Endodermal cell (in vitro differentiated cells): ENCODE data around the gene LAG3. TPM values are rescaled to one million over a fixed set of nuclear protein-coding genes. Genes with fewer than 3 reads are reported as not detected.
A peak's percentile ranks its signal among the peaks of the same experiment; 100 is the strongest.

Experiments
- DNase-seq: peaks from one replicate; pipeline ENCODE4 v3.0.0-alpha.2; 2017
- H3K27ac ChIP-seq: 2 replicates; pipeline ENCODE4 v1.5.1; 2013; ENCODE audit warnings: mild to moderate bottlenecking, low read depth, low read length, moderate library complexity
- H3K27me3 ChIP-seq: 2 replicates; pipeline ENCODE4 v1.6.1; 2013; ENCODE audit warnings: mild to moderate bottlenecking, low read length, moderate library complexity; ENCODE audit not compliant: insufficient read depth, control insufficient read depth, poor library complexity, severe bottlenecking
- H3K36me3 ChIP-seq: 2 replicates; pipeline ENCODE4 v1.7.0; 2013; ENCODE audit warnings: mild to moderate bottlenecking, low read length, moderate library complexity; ENCODE audit not compliant: control insufficient read depth, insufficient read depth
- H3K4me1 ChIP-seq: one replicate; pipeline ENCODE4 v1.7.0; 2013; ENCODE audit warnings: low read length; ENCODE audit not compliant: control insufficient read depth, insufficient read depth
- H3K4me3 ChIP-seq: 2 replicates; pipeline ENCODE4 v1.5.1; 2013; ENCODE audit warnings: mild to moderate bottlenecking, low read length, moderate library complexity
- H3K9ac ChIP-seq: 2 replicates; pipeline ENCODE4 v1.6.1; 2013; ENCODE audit warnings: mild to moderate bottlenecking, low read length, moderate library complexity; ENCODE audit not compliant: poor library complexity, severe bottlenecking; ENCODE audit errors: extremely low read depth
- H3K9me3 ChIP-seq: 2 replicates; pipeline ENCODE4 v1.6.1; 2013; ENCODE audit warnings: mild to moderate bottlenecking, low read length, moderate library complexity; ENCODE audit not compliant: control insufficient read depth
- H3K27ac Mint-ChIP-seq: 2 replicates; pipeline ENCODE4 v1.8.0; 2020; ENCODE audit warnings: mixed read lengths
- H3K27me3 Mint-ChIP-seq: 2 replicates; pipeline ENCODE4 v1.8.0; 2021; ENCODE audit warnings: mild to moderate bottlenecking, mixed read lengths; ENCODE audit not compliant: insufficient read depth
- H3K36me3 Mint-ChIP-seq: 2 replicates; pipeline ENCODE4 v1.8.0; 2020; ENCODE audit warnings: low read depth, mixed read lengths
- H3K4me1 Mint-ChIP-seq: 2 replicates; pipeline ENCODE4 v1.8.0; 2020; ENCODE audit warnings: mixed read lengths
- H3K4me3 Mint-ChIP-seq: 2 replicates; pipeline ENCODE4 v1.8.0; 2020; ENCODE audit warnings: mild to moderate bottlenecking, moderate library complexity, mixed read lengths
- H3K9me3 Mint-ChIP-seq: 2 replicates; pipeline ENCODE4 v1.8.0; 2020; ENCODE audit warnings: mild to moderate bottlenecking, mixed read lengths
- CTCF ChIP-seq: fragments of 200-600 bp; sonication (generic); conservative IDR thresholded peaks from 2 replicates; pipeline ENCODE4 v1.5.0; 2021; ENCODE audit warnings: antibody characterized with exemption, mild to moderate bottlenecking
- WGBS, 2 experiments: methylation state at CpG; one replicate each; pipeline versions ENCODE4 v1.1.5 to v1.1.7; 2013; ENCODE audit warnings: missing lambda C conversion rate in 2 of 2, mixed read lengths in 1 of 2; ENCODE audit not compliant: insufficient coverage in 1 of 2, insufficient read length in 1 of 2; 5-methylcytosine and 5-hydroxymethylcytosine counted together
- total RNA-seq, 2 donors: library from RNA; stranded (reverse); fragmentation: NEBNext Ultra II Directional in 1 of 2; extraction: Animal tissue kit (Norgen Biotek cat#: 25700) in 1 of 2; gene quantifications; 2 replicates in 1 of 2; 3 replicates in 1 of 2; pipeline ENCODE4 v1.2.1, GENCODE V29; 2021

Gene LAG3
- total RNA-seq, 2 donors from 2014 or later = 1.9 to 7.3 TPM

- DNase-seq = no peak
- 93 to 100% methylated on average over 3 to 4 of the region's 4 CpGs for WGBS, 2 experiments
- Histone ChIP-seq H3K9me3 (no peaks in the 10 kb centered on the region), H3K27ac (no peak overlapping the region), H3K4me3 (no peak overlapping the region), H3K27me3 (peaks cover 11% of the 10 kb centered on the region), H3K9ac (no peak overlapping the region), H3K36me3 (peaks cover 26% of the 10 kb centered on the region), H3K4me1 (peaks cover 8% of the 10 kb centered on the region)
- Mint-ChIP-seq H3K36me3 (peaks cover 31% of the 10 kb centered on the region), H3K27me3 (peaks cover 40% of the 10 kb centered on the region), H3K4me3 (peak overlapping the region; percentile 82), H3K27ac (no peak overlapping the region), H3K9me3 (no peaks in the 10 kb centered on the region), H3K4me1 (peaks cover 40% of the 10 kb centered on the region)
- TF ChIP-seq CTCF = no peak
These were observed 2.7 kb upstream of the LAG3 start for GRCh38 chr12:6769666-6770065.

- 94 to 99% methylated on average over 2 to 12 of the region's 12 CpGs for WGBS, 2 experiments
These were observed 2.2 kb upstream of the LAG3 start for GRCh38 chr12:6770094-6770493.

GRCh38 chr12:6770600-6770999 is 1.7 kb upstream of the LAG3 start:
- Histone ChIP-seq H3K4me1 (peaks cover 8% of the 10 kb centered on the region), H3K9me3 (no peaks in the 10 kb centered on the region), H3K27ac (peak overlapping the region; percentile 49), H3K27me3 (peaks cover 11% of the 10 kb centered on the region), H3K4me3 (no peak overlapping the region), H3K9ac (no peak overlapping the region), H3K36me3 (peaks cover 28% of the 10 kb centered on the region)
- Mint-ChIP-seq H3K27ac (no peak overlapping the region), H3K27me3 (peaks cover 49% of the 10 kb centered on the region), H3K36me3 (peaks cover 41% of the 10 kb centered on the region), H3K4me3 (no peak overlapping the region), H3K4me1 (peaks cover 40% of the 10 kb centered on the region), H3K9me3 (no peaks in the 10 kb centered on the region)
- DNase-seq = no peak
- no peak for TF ChIP-seq CTCF
- 94 to 96% methylated on average over 4 to 10 of the region's 10 CpGs for WGBS, 2 experiments

More at GRCh38 chr12:6770094-6770493, 2.2 kb upstream of the LAG3 start:
- Histone ChIP-seq H3K36me3 (peaks cover 26% of the 10 kb centered on the region), H3K9ac (no peak overlapping the region), H3K4me3 (no peak overlapping the region), H3K27me3 (peaks cover 11% of the 10 kb centered on the region), H3K9me3 (no peaks in the 10 kb centered on the region), H3K4me1 (peaks cover 8% of the 10 kb centered on the region), H3K27ac (peak overlapping the region; percentile 49)
- H3K36me3 Mint-ChIP-seq = peaks cover 36% of the 10 kb centered on the region
- no peak overlapping the region for H3K4me3 Mint-ChIP-seq
- DNase-seq = no peak
- H3K9me3 Mint-ChIP-seq = no peaks in the 10 kb centered on the region
- TF ChIP-seq CTCF = no peak
- H3K27me3 Mint-ChIP-seq = peaks cover 44% of the 10 kb centered on the region
- H3K27ac Mint-ChIP-seq = no peak overlapping the region
- H3K4me1 Mint-ChIP-seq = peaks cover 41% of the 10 kb centered on the region
